DOHH2 (cell line): ENCODE data around the gene PDE7B.

Source experiments
- CTCF ChIP-seq: fragments of 200-600 bp; sonication (generic); IDR thresholded peaks from one replicate; pipeline ENCODE4 v1.5.1; 2014; ENCODE audit warnings: antibody characterized with exemption, mild to moderate bottlenecking, low read depth, low read length; ENCODE audit not compliant: poor library complexity, severe bottlenecking
- EZH2phosphoT487 ChIP-seq: fragments of 200-600 bp; sonication (generic); IDR thresholded peaks from 2 replicates; pipeline ENCODE4 v1.6.1; 2017; ENCODE audit warnings: borderline replicate concordance, mild to moderate bottlenecking, antibody characterized with exemption, low read length, moderate library complexity, mixed read lengths

- no peak for TF ChIP-seq CTCF
- no peak for TF ChIP-seq EZH2phosphoT487
Measured at GRCh38 chr6:135937106-135937505, 85.6 kb downstream of the PDE7B start.
